ENCODE results near the gene IDNK.

Gene IDNK

DNA sequence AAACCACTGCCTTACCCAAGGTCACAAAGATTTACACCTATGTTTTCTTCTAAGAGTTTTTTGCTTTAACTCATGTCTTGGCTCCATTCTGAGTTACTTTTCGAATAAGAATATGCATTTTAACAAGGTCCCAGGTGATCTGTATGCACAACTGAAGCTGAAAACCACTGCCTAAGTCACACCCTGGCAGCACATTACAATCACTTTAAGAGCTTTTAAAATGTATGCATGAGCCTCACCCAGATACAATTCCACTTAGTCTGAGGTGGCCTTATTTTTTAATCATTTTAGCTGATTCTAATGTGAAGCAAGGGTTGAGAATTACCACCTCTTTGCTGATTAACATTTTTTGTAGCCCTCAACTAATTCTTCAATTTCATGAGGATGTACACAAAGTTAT is 29.5 kb downstream of the IDNK start:
- no peak overlapping the region for H3K4me3 ChIP-seq (ENCODE audit: low read length, poor library complexity, severe bottlenecking)
- no peaks in the 10 kb centered on the region for H3K4me1 ChIP-seq (ENCODE audit: insufficient read depth, low read length, poor library complexity, severe bottlenecking)
- peaks cover 62% of the 10 kb centered on the region; the same call in 1 of the 2 replicates for H3K36me3 ChIP-seq (ENCODE audit: insufficient read depth, low read length)
- no peaks in the 10 kb centered on the region for H3F3A ChIP-seq (ENCODE audit: low read depth)
- H4K20me1 ChIP-seq (ENCODE audit: insufficient read depth, low read length, poor library complexity, severe bottlenecking) = no peaks in the 10 kb centered on the region
- H3K27me3 ChIP-seq (ENCODE audit: insufficient read depth, low read length, poor library complexity, severe bottlenecking) = no peaks in the 10 kb centered on the region
- TF ChIP-seq, protein P1, sequence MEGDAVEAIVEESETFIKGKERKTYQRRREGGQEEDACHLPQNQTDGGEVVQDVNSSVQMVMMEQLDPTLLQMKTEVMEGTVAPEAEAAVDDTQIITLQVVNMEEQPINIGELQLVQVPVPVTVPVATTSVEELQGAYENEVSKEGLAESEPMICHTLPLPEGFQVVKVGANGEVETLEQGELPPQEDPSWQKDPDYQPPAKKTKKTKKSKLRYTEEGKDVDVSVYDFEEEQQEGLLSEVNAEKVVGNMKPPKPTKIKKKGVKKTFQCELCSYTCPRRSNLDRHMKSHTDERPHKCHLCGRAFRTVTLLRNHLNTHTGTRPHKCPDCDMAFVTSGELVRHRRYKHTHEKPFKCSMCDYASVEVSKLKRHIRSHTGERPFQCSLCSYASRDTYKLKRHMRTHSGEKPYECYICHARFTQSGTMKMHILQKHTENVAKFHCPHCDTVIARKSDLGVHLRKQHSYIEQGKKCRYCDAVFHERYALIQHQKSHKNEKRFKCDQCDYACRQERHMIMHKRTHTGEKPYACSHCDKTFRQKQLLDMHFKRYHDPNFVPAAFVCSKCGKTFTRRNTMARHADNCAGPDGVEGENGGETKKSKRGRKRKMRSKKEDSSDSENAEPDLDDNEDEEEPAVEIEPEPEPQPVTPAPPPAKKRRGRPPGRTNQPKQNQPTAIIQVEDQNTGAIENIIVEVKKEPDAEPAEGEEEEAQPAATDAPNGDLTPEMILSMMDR (conservative IDR thresholded peaks at IDR 0.05; ENCODE audit: low read length) = no peak
- TF ChIP-seq EZH2phosphoT487 (IDR thresholded peaks at IDR 0.05; ENCODE audit: borderline replicate concordance) = no peak
- H3K9me3 ChIP-seq (ENCODE audit: insufficient read depth, low read depth, low read length) = no peaks in the 10 kb centered on the region
- H2AFZ ChIP-seq (ENCODE audit: low read length) = no peak overlapping the region
- no peak overlapping the region for H3K9ac ChIP-seq (ENCODE audit: low read depth, low read length, poor library complexity, severe bottlenecking)
- H3K4me2 ChIP-seq (ENCODE audit: low read depth, low read length, poor library complexity, severe bottlenecking) = no peak overlapping the region
- H3K9me2 ChIP-seq (replicated peaks; ENCODE audit: low read depth, low read length) = no peaks in the 10 kb centered on the region
- no peaks in the 10 kb centered on the region for H3K79me2 ChIP-seq (ENCODE audit: insufficient read depth, low read length)

DNA sequence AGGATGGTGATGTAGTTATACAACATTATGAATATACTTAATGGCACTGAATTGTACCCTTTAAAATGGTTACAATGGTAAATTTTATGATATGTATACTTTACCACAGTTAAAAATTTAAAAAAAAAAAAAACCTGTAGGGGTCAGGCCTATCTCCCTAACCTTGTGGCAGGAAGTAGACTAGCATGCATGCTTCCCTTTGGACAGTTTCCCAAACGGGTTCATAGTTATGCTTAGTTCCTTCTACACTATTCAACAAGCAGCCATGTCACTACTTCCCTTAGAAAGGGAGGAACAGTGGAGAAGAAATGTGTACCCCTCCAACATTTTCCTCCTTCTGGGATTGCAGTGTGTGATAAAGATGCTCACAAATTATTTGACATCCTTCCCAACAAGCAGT is 32.5 kb downstream of the IDNK start:
- Histone ChIP-seq H4K20me1 (ENCODE audit: insufficient read depth, low read length, poor library complexity, severe bottlenecking) (peaks cover 4% of the 10 kb centered on the region), H3K4me2 (ENCODE audit: low read depth, low read length, poor library complexity, severe bottlenecking) (no peak overlapping the region), H3K27me3 (ENCODE audit: insufficient read depth, low read length, poor library complexity, severe bottlenecking) (no peaks in the 10 kb centered on the region), H3K4me3 (ENCODE audit: low read length, poor library complexity, severe bottlenecking) (no peak overlapping the region), H3K9me3 (ENCODE audit: insufficient read depth, low read depth, low read length) (no peaks in the 10 kb centered on the region), H3K79me2 (ENCODE audit: insufficient read depth, low read length) (no peaks in the 10 kb centered on the region), H3K36me3 (ENCODE audit: insufficient read depth, low read length) (peaks cover 88% of the 10 kb centered on the region), H2AFZ (ENCODE audit: low read length) (no peak overlapping the region), H3K9me2 (replicated peaks; ENCODE audit: low read depth, low read length) (no peaks in the 10 kb centered on the region), H3F3A (ENCODE audit: low read depth) (no peaks in the 10 kb centered on the region), H3K4me1 (ENCODE audit: insufficient read depth, low read length, poor library complexity, severe bottlenecking) (no peaks in the 10 kb centered on the region), H3K9ac (ENCODE audit: low read depth, low read length, poor library complexity, severe bottlenecking) (no peak overlapping the region)
- TF ChIP-seq, protein P1 (conservative IDR thresholded peaks at IDR 0.05; ENCODE audit: low read length) = no peak
- no peak for TF ChIP-seq EZH2phosphoT487 (IDR thresholded peaks at IDR 0.05; ENCODE audit: borderline replicate concordance)

DNA sequence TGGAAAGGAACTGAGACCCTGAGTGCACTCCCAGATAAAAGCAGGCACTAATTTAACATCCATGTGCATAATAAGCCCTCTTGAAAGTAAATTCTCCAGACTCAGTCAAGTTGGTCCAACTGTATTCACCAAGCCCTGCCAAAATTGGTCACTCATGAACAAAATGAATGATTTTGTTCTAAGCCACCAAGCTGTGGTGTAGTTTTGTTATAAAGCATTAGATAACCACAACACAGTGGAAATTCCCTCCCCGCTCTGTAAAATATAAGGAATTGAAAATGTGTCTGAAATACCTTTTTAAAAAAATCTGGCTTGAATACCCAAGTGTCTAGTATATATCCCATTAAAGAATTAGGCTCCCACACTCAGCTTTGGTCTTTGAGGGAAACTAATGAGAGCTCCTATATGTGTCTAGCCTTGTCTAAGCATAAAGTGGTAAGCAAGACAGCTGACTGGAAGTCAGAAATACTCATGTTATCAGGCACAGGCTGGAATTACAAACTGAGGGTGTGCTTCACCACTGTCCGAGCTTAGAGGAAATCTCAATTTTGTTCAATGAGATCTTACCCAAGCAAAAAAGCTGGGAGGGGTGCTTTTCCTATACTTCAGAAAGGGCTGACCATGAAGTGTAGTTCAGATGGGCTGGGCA is 33.2 kb downstream of the IDNK start:
- Histone ChIP-seq H4K20me1 (ENCODE audit: insufficient read depth, low read length, poor library complexity, severe bottlenecking) (peaks cover 4% of the 10 kb centered on the region), H3K9ac (ENCODE audit: low read depth, low read length, poor library complexity, severe bottlenecking) (no peak overlapping the region), H3K9me2 (replicated peaks; ENCODE audit: low read depth, low read length) (no peaks in the 10 kb centered on the region), H3K4me1 (ENCODE audit: insufficient read depth, low read length, poor library complexity, severe bottlenecking) (no peaks in the 10 kb centered on the region), H3K79me2 (ENCODE audit: insufficient read depth, low read length) (no peaks in the 10 kb centered on the region), H3K9me3 (ENCODE audit: insufficient read depth, low read depth, low read length) (no peaks in the 10 kb centered on the region), H3K36me3 (ENCODE audit: insufficient read depth, low read length) (peaks cover 90% of the 10 kb centered on the region), H3F3A (ENCODE audit: low read depth) (no peaks in the 10 kb centered on the region), H3K4me3 (ENCODE audit: low read length, poor library complexity, severe bottlenecking) (no peak overlapping the region), H2AFZ (ENCODE audit: low read length) (no peak overlapping the region), H3K4me2 (ENCODE audit: low read depth, low read length, poor library complexity, severe bottlenecking) (no peak overlapping the region), H3K27me3 (ENCODE audit: insufficient read depth, low read length, poor library complexity, severe bottlenecking) (no peaks in the 10 kb centered on the region)
- no peak for TF ChIP-seq EZH2phosphoT487 (IDR thresholded peaks at IDR 0.05; ENCODE audit: borderline replicate concordance)
- TF ChIP-seq, protein P1 (conservative IDR thresholded peaks at IDR 0.05; ENCODE audit: low read length) = no peak

All from Loucy (cell line).